Measurements from ENCODE around the gene SHB. TPM values are rescaled to one million over a fixed set of nuclear protein-coding genes. Genes with fewer than 3 reads are reported as not detected.

SHB gene
- total and polyA plus RNA-seq, 2 of the 8 experiments (the other 6 are each of a cell fraction or from before 2014, with no cell fraction given): 4.1 to 12.6 TPM

DNA sequence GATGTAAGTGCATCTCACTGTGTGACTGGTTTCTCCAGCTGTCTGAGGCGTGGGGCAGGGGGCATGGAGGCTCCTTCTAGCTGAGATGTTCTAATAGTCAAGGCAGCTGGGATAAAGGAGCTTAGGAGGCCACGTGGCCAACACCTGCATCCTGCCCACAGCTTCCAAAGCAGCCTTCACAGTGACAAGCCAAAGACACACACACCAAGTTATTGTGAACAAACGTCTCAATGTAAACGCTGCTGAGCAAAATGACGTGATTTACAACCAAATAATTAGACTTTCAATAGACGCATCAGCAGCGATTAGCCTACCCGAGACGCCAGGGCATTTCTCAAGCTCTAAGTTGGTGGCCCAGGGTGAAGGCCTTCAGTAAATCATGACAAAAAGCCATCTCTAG is 141.9 kb downstream of the SHB start:
- no peak overlapping the region for H2AFZ ChIP-seq (ENCODE audit: low read length)
- no peak overlapping the region for H4K91ac ChIP-seq (replicated peaks; ENCODE audit: insufficient read length, low read length)
- H2AK5ac ChIP-seq (ENCODE audit: low read depth, low read length): no peak overlapping the region
- H2BK5ac ChIP-seq (ENCODE audit: low read depth, low read length): no peak overlapping the region
- no peak overlapping the region for H3K14ac ChIP-seq (ENCODE audit: insufficient read length)
- no peak overlapping the region for H2BK20ac ChIP-seq (ENCODE audit: low read length)
- no peak overlapping the region for H2BK15ac ChIP-seq (ENCODE audit: low read length)
- FAIRE-seq: no peak
- peaks cover 0 to 3% of the 10 kb centered on the region in 2 experiments for H4K20me1 ChIP-seq (replicated peaks in 1 of 2; ENCODE audit: control insufficient read depth in 1 of 2, insufficient read depth in 2 of 2, low read length in 2 of 2)
- H3K36me3 ChIP-seq (ENCODE audit: control insufficient read depth in 2 of 4, insufficient read depth in 4 of 4, low read length in 3 of 4): no peaks in the 10 kb centered on the region
- no peak overlapping the region for H3K56ac ChIP-seq (replicated peaks; ENCODE audit: insufficient read length, low read depth, low read length)
- POLR2A ChIA-PET (ENCODE audit: partially characterized antibody): no interaction called here
- H3K23ac ChIP-seq (ENCODE audit: insufficient read length): no peak overlapping the region
- no peak for DNase-seq (ENCODE audit: low read depth in 1 of 2, low spot score in 2 of 2)
- H4K8ac ChIP-seq (ENCODE audit: extremely low read depth, insufficient read depth, low read length): no peak overlapping the region
- H4K5ac ChIP-seq (ENCODE audit: insufficient read length, low read depth, low read length): no peak overlapping the region
- WGBS, 2 experiments (ENCODE audit: extremely low coverage in 1 of 2, insufficient coverage in 1 of 2, insufficient read length in 1 of 2, insufficient replicate concordance in 2 of 2, low coverage in 1 of 2, low lambda C conversion rate in 2 of 2, missing lambda C conversion rate in 1 of 2): 88% methylated on average over 9 of the region's 9 CpGs; no CpG with 5 or more reads in 1 of the 2 experiments
- no peak overlapping the region for H3K27ac ChIP-seq (ENCODE audit: low read depth, low read length)
- H3K18ac ChIP-seq (ENCODE audit: extremely low read depth, low read length): no peak overlapping the region
- no peaks in the 10 kb centered on the region for H3K27me3 ChIP-seq (replicated peaks in 1 of 4; ENCODE audit: control insufficient read depth in 3 of 4, extremely low read depth in 1 of 4, insufficient read depth in 3 of 4, low read length in 3 of 4)
- no peak overlapping the region for H3K4ac ChIP-seq (replicated peaks; ENCODE audit: insufficient read length, low read depth, low read length)
- H3K4me3 ChIP-seq (ENCODE audit: extremely low read depth in 1 of 4, insufficient read depth in 2 of 4, low read depth in 3 of 4, low read length in 4 of 4): no peak overlapping the region
- H3K79me1 ChIP-seq (ENCODE audit: low read depth, low read length): peaks cover 2% of the 10 kb centered on the region; the same call in 1 of the 2 replicates
- CTCF ChIA-PET (ENCODE audit: partially characterized antibody): interaction anchor here (0.9 to 1.1 kb wide), 2 partner anchors 30 to 37 kb away, joined by 3 read pairs; no protein-coding TSS in a partner anchor
- no peaks in the 10 kb centered on the region for H3K79me2 ChIP-seq (ENCODE audit: control insufficient read depth in 1 of 2, insufficient read depth in 2 of 2, low read length in 2 of 2)
- no peak overlapping the region for H2BK120ac ChIP-seq (replicated peaks; ENCODE audit: low read depth, low read length)
- H2BK12ac ChIP-seq (ENCODE audit: low read depth, low read length): no peak overlapping the region
- no peak overlapping the region for H3K9ac ChIP-seq (replicated peaks in 1 of 4; ENCODE audit: extremely low read depth in 1 of 4, low read depth in 3 of 4, low read length in 3 of 4)
- peaks cover 0 to 25% (median 13%) of the 10 kb centered on the region in 4 experiments; a peak in 5 of 7 replicates for H3K4me1 ChIP-seq (replicated peaks in 1 of 4; ENCODE audit: control insufficient read depth in 3 of 4, insufficient read depth in 4 of 4, low read length in 3 of 4)
- H3K9me3 ChIP-seq (ENCODE audit: insufficient read depth in 2 of 2, low read depth in 1 of 2, low read length in 1 of 2): no peaks in the 10 kb centered on the region
- H3K23me2 ChIP-seq (ENCODE audit: low read depth, low read length): no peaks in the 10 kb centered on the region
- H3K4me2 ChIP-seq (ENCODE audit: insufficient read depth in 1 of 2, low read depth in 2 of 2, low read length in 2 of 2): no peak overlapping the region
- TF ChIP-seq, protein P1, sequence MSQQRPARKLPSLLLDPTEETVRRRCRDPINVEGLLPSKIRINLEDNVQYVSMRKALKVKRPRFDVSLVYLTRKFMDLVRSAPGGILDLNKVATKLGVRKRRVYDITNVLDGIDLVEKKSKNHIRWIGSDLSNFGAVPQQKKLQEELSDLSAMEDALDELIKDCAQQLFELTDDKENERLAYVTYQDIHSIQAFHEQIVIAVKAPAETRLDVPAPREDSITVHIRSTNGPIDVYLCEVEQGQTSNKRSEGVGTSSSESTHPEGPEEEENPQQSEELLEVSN (IDR thresholded peaks at IDR 0.05): no peak
- no peak for TF ChIP-seq GABPA (IDR thresholded peaks at IDR 0.05; ENCODE audit: borderline replicate concordance, insufficient read depth, low read length)
- TF ChIP-seq, protein P2, sequence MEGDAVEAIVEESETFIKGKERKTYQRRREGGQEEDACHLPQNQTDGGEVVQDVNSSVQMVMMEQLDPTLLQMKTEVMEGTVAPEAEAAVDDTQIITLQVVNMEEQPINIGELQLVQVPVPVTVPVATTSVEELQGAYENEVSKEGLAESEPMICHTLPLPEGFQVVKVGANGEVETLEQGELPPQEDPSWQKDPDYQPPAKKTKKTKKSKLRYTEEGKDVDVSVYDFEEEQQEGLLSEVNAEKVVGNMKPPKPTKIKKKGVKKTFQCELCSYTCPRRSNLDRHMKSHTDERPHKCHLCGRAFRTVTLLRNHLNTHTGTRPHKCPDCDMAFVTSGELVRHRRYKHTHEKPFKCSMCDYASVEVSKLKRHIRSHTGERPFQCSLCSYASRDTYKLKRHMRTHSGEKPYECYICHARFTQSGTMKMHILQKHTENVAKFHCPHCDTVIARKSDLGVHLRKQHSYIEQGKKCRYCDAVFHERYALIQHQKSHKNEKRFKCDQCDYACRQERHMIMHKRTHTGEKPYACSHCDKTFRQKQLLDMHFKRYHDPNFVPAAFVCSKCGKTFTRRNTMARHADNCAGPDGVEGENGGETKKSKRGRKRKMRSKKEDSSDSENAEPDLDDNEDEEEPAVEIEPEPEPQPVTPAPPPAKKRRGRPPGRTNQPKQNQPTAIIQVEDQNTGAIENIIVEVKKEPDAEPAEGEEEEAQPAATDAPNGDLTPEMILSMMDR (IDR thresholded peaks at IDR 0.05; ENCODE audit: control extremely low read depth in 1 of 3, insufficient read depth in 1 of 3, low read depth in 1 of 3, low read length in 3 of 3): no peak
- no peak for TF ChIP-seq BCL11A (IDR thresholded peaks at IDR 0.05; ENCODE audit: low read depth in 2 of 2, low read length in 2 of 2)
- no peak for TF ChIP-seq NANOG (IDR thresholded peaks at IDR 0.05; ENCODE audit: insufficient read depth, low read depth, low read length, poor library complexity, severe bottlenecking)
- TF ChIP-seq POLR2A (IDR thresholded peaks at IDR 0.05; ENCODE audit: control extremely low read depth in 1 of 2, low read depth in 2 of 2, low read length in 2 of 2): no peak
- no peak for TF ChIP-seq POLR2AphosphoS5 (IDR thresholded peaks at IDR 0.05; ENCODE audit: low read depth, low read length)
- no peak for TF ChIP-seq POU5F1 (IDR thresholded peaks at IDR 0.05; ENCODE audit: low read depth, low read length)
- no peak for TF ChIP-seq CHD2 (IDR thresholded peaks at IDR 0.05; ENCODE audit: low read length)
- no peak for TF ChIP-seq ASH2L (IDR thresholded peaks at IDR 0.05; ENCODE audit: low read length)
- no peak for TF ChIP-seq RFX5 (IDR thresholded peaks at IDR 0.05; ENCODE audit: borderline replicate concordance, low read depth, low read length)
- no peak for TF ChIP-seq SP2 (IDR thresholded peaks at IDR 0.05; ENCODE audit: low read length)
